Gastroesophageal sphincter (tissue), 4 donors: ENCODE measurements around the gene CENPO. TPM values are rescaled to one million over a fixed set of nuclear protein-coding genes. Genes with fewer than 3 reads are reported as not detected.
"Not testable (repeated sequence)": the region's sequence is repeated elsewhere in the genome, so short reads cannot be mapped to it uniquely, and the experiment has no call there.

Experiments
- ATAC-seq: fragments of 150-250 bp; one replicate; pipeline ENCODE4 v1.9.1; 2016; ENCODE audit warnings: mild to moderate bottlenecking, moderate library complexity
- H3K27ac ChIP-seq, 4 donors: fragments of 200-600 bp; sonication (generic) in 3 of 4; 1 replicate in 3 of 4; 2 replicates in 1 of 4; pipeline ENCODE4 v1.5.1; 2016 to 2019
- H3K27me3 ChIP-seq: fragments of 200-600 bp; sonication (generic); one replicate; pipeline ENCODE4 v1.5.1; 2019
- H3K36me3 ChIP-seq, 2 donors: fragments of 200-600 bp; sonication (generic); one replicate each; pipeline ENCODE4 v1.5.1; 2019; ENCODE audit warnings: control low read depth in 1 of 2
- H3K4me1 ChIP-seq, 3 donors: fragments of 200-600 bp; sonication (generic); 1 replicate in 2 of 3; 2 replicates in 1 of 3; pipeline ENCODE4 v1.5.1; 2016 to 2019; ENCODE audit warnings: control low read depth in 2 of 3
- H3K4me3 ChIP-seq, 2 donors: fragments of 200-600 bp; sonication (generic); one replicate each; pipeline ENCODE4 v1.5.1; 2019; ENCODE audit warnings: mild to moderate bottlenecking in 1 of 2, moderate library complexity in 1 of 2
- H3K9me3 ChIP-seq, 3 donors: fragments of 200-600 bp; sonication (generic); one replicate each; pipeline ENCODE4 v1.5.1; 2017 to 2019; ENCODE audit warnings: control low read depth in 2 of 3
- CTCF ChIP-seq, 4 experiments: fragments of 200-600 bp in 2 of 4; fragments of 450-650 bp in 2 of 4; sonication (generic) in 1 of 4; IDR thresholded peaks; one replicate each; pipeline ENCODE4 v1.5.1; 2017 to 2019; ENCODE audit warnings: antibody characterized with exemption in 4 of 4, mild to moderate bottlenecking in 2 of 4, moderate library complexity in 2 of 4
- EP300 ChIP-seq: sonication (generic); formaldehyde crosslinking; IDR thresholded peaks from one replicate; pipeline ENCODE4 v1.6.1; 2017; ENCODE audit warnings: antibody characterized with exemption, mild to moderate bottlenecking
- POLR2A ChIP-seq, 2 donors: fragments of 450-650 bp; IDR thresholded peaks; one replicate each; pipeline ENCODE4 v1.6.1; 2017; ENCODE audit warnings: antibody characterized with exemption in 2 of 2, mild to moderate bottlenecking in 2 of 2, moderate library complexity in 1 of 2
- POLR2AphosphoS5 ChIP-seq: sonication (generic); formaldehyde crosslinking; IDR thresholded peaks from one replicate; pipeline ENCODE4 v1.6.1; 2017; ENCODE audit warnings: antibody characterized with exemption
- WGBS, 2 donors: methylation state at CpG; one replicate each; pipeline ENCODE4 v1.1.5; 2018; ENCODE audit warnings: low coverage in 1 of 2; 5-methylcytosine and 5-hydroxymethylcytosine counted together
- total RNA-seq, 4 donors: library from RNA; depleted of rRNA; stranded (reverse); fragments of >200 nt; gene quantifications; one replicate each; pipeline ENCODE4 v1.1.0, GENCODE V29; 2016

CENPO gene
- total RNA-seq, 4 donors from 2014 or later = 0.31 to 3.8 (median 2.8) TPM

- no peaks in the 10 kb centered on the region for H3K36me3 ChIP-seq
- H3K27me3 ChIP-seq = no peaks in the 10 kb centered on the region
- H3K4me3 ChIP-seq = peak overlapping the region; percentile 58 to 85
- peaks cover 0 to 26% (median 4%) of the 10 kb centered on the region in 3 donors for H3K4me1 ChIP-seq
- WGBS, 2 donors = 2 to 8% methylated on average over 7 to 12 of the region's 14 CpGs
- no peaks in the 10 kb centered on the region for H3K9me3 ChIP-seq
- ATAC-seq = no peak
- peak overlapping the region in 2 of 4 donors; percentile 99 for H3K27ac ChIP-seq
- TF ChIP-seq POLR2AphosphoS5 = no peak
- no peak for TF ChIP-seq CTCF (IDR thresholded peaks at IDR 0.05)
- no peak for TF ChIP-seq POLR2A (IDR thresholded peaks at IDR 0.05)
- TF ChIP-seq EP300 = no peak
Measured at GRCh38 chr2:24793761-24794435, 673 bp downstream of the CENPO start.

DNA sequence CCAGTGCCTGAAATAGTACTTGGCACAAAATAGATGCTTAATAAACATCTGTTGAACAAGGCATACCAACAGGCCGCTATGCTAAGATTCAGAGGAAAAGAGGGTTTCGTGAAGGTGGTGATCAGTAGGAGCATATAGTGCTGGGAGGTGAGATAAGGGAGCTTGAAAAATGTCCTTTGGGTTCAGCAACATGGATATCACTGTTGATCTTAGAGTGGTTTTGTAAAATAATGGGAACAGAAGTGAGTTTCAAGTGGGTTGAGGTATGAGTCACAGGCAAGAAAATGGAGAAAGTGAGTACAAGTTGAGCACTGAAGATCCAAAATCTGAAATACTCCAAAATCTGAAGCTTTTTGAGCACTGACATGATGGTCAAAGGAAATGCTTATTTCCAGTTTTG, 4.4 kb downstream of the CENPO start:
- WGBS, 2 donors = 66 to 100% methylated on average over 2 of the region's 2 CpGs
- Histone ChIP-seq H3K36me3 (no peaks in the 10 kb centered on the region), H3K27ac (no peak overlapping the region), H3K27me3 (no peaks in the 10 kb centered on the region), H3K4me1 (peaks cover 0 to 11% (median 4%) of the 10 kb centered on the region in 3 donors), H3K9me3 (no peaks in the 10 kb centered on the region), H3K4me3 (no peak overlapping the region)
- TF ChIP-seq CTCF (IDR thresholded peaks at IDR 0.05) = no peak
- TF ChIP-seq POLR2AphosphoS5 = no peak
- no peak for TF ChIP-seq EP300
- no peak for TF ChIP-seq POLR2A (IDR thresholded peaks at IDR 0.05)
- ATAC-seq = no peak

GRCh38 chr2:24800487-24800886, 7.3 kb downstream of the CENPO start:
- H3K36me3 ChIP-seq, H3K4me3 ChIP-seq, H3K27me3 ChIP-seq, H3K4me1 ChIP-seq, H3K9me3 ChIP-seq, H3K27ac ChIP-seq, ATAC-seq: not testable (repeated sequence)
- 100% methylated on average over 1 to 5 of the region's 5 CpGs for WGBS, 2 donors

GRCh38 chr2:24805811-24806660, 12.8 kb downstream of the CENPO start:
- not testable (repeated sequence) for H3K27me3 ChIP-seq, H3K9me3 ChIP-seq, H3K27ac ChIP-seq, ATAC-seq, H3K36me3 ChIP-seq, H3K4me3 ChIP-seq, H3K4me1 ChIP-seq
- WGBS, 2 donors = 100% methylated on average over 2 of the region's 25 CpGs

- Histone ChIP-seq H3K9me3 (peaks cover 0 to 10% (median 0%) of the 10 kb centered on the region in 3 donors), H3K4me3 (no peak overlapping the region), H3K27ac (no peak overlapping the region), H3K4me1 (no peaks in the 10 kb centered on the region), H3K27me3 (no peaks in the 10 kb centered on the region), H3K36me3 (peaks cover 0 to 7% of the 10 kb centered on the region in 2 donors)
- no peak for ATAC-seq
- TF ChIP-seq EP300 (no peak), CTCF (IDR thresholded peaks at IDR 0.05) (no peak), POLR2A (IDR thresholded peaks at IDR 0.05) (no peak), POLR2AphosphoS5 (no peak)
Measured at GRCh38 chr2:24806661-24807036, 13.4 kb downstream of the CENPO start.
